Right atrium auricular region (tissue), 2 donors: Measurements from ENCODE around the gene DCUN1D2. TPM values are rescaled to one million over a fixed set of nuclear protein-coding genes. Genes with fewer than 3 reads are reported as not detected.
"Not testable (repeated sequence)": the region's sequence is repeated elsewhere in the genome, so short reads cannot be mapped to it uniquely, and the experiment has no call there.

Experiments
- DNase-seq: peaks from one replicate; pipeline ENCODE4 v3.0.0-alpha.2; 2019; ENCODE audit warnings: low spot score
- H3K27ac ChIP-seq, 2 donors: fragments of 200-600 bp; sonication (generic); 1 replicate in 1 of 2; 2 replicates in 1 of 2; pipeline ENCODE4 v1.5.1; 2016 to 2019
- H3K27me3 ChIP-seq, 2 donors: fragments of 200-600 bp; sonication (generic); one replicate each; pipeline versions ENCODE4 v1.5.1 to v1.6.0; 2017 to 2019
- H3K36me3 ChIP-seq: fragments of 200-600 bp; sonication (generic); one replicate; pipeline ENCODE4 v1.5.1; 2016
- H3K4me1 ChIP-seq, 2 donors: fragments of 200-600 bp; sonication (generic); one replicate each; pipeline versions ENCODE4 v1.5.1 to v1.6.0; 2017 to 2019
- H3K4me3 ChIP-seq, 2 donors: fragments of 200-600 bp; sonication (generic); 1 replicate in 1 of 2; 2 replicates in 1 of 2; pipeline ENCODE4 v1.5.1; 2017 to 2019; ENCODE audit warnings: mild to moderate bottlenecking in 1 of 2, moderate library complexity in 1 of 2
- H3K9me3 ChIP-seq, 2 donors: fragments of 200-600 bp; sonication (generic); one replicate each; pipeline ENCODE4 v1.5.1; 2019
- total RNA-seq, 2 donors: library from RNA; depleted of rRNA; stranded (reverse); fragments of >200 nt; gene quantifications; one replicate each; pipeline ENCODE4 v1.1.0, GENCODE V29; 2016
- TF ChIP-seq, protein P1 (sequence below), 2 donors: fragments of 200-600 bp; sonication (generic); IDR thresholded peaks; one replicate each; pipeline ENCODE4 v1.5.1; 2019; ENCODE audit warnings: antibody characterized with exemption in 2 of 2

DCUN1D2 gene
- total RNA-seq, 2 donors from 2014 or later, result 45.3 to 65.5 TPM

GRCh38 chr13:113526466-113527220 lies 36.1 kb upstream of the DCUN1D2 start:
- H3K36me3 ChIP-seq, result peaks cover 40% of the 10 kb centered on the region

GRCh38 chr13:113522438-113522837 lies 31.9 kb upstream of the DCUN1D2 start:
- not testable (repeated sequence) for H3K27ac ChIP-seq, H3K27me3 ChIP-seq, H3K4me1 ChIP-seq, H3K9me3 ChIP-seq, DNase-seq, H3K4me3 ChIP-seq
- peaks cover 40% of the 10 kb centered on the region for H3K36me3 ChIP-seq

More at GRCh38 chr13:113526466-113527220, 36.1 kb upstream of the DCUN1D2 start:
- DNase-seq, result no peak
- H3K27ac ChIP-seq, result no peak overlapping the region
- TF ChIP-seq, protein P1, sequence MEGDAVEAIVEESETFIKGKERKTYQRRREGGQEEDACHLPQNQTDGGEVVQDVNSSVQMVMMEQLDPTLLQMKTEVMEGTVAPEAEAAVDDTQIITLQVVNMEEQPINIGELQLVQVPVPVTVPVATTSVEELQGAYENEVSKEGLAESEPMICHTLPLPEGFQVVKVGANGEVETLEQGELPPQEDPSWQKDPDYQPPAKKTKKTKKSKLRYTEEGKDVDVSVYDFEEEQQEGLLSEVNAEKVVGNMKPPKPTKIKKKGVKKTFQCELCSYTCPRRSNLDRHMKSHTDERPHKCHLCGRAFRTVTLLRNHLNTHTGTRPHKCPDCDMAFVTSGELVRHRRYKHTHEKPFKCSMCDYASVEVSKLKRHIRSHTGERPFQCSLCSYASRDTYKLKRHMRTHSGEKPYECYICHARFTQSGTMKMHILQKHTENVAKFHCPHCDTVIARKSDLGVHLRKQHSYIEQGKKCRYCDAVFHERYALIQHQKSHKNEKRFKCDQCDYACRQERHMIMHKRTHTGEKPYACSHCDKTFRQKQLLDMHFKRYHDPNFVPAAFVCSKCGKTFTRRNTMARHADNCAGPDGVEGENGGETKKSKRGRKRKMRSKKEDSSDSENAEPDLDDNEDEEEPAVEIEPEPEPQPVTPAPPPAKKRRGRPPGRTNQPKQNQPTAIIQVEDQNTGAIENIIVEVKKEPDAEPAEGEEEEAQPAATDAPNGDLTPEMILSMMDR (IDR thresholded peaks at IDR 0.05), result no peak
- H3K27me3 ChIP-seq, result no peaks in the 10 kb centered on the region
- H3K4me1 ChIP-seq, result no peaks in the 10 kb centered on the region
- H3K9me3 ChIP-seq, result no peaks in the 10 kb centered on the region
- no peak overlapping the region for H3K4me3 ChIP-seq

- no peak overlapping the region for H3K27ac ChIP-seq
- no peaks in the 10 kb centered on the region for H3K4me1 ChIP-seq
- H3K27me3 ChIP-seq, result no peaks in the 10 kb centered on the region
- no peak for DNase-seq
- H3K36me3 ChIP-seq, result peaks cover 41% of the 10 kb centered on the region
- no peak overlapping the region for H3K4me3 ChIP-seq
- no peaks in the 10 kb centered on the region for H3K9me3 ChIP-seq
- TF ChIP-seq, protein P1 (IDR thresholded peaks at IDR 0.05), result no peak
These were observed 30.1 kb upstream of the DCUN1D2 start for GRCh38 chr13:113520571-113520970.

- no peaks in the 10 kb centered on the region for H3K4me1 ChIP-seq
- peaks cover 34% of the 10 kb centered on the region for H3K36me3 ChIP-seq
- DNase-seq, result no peak
- H3K27ac ChIP-seq, result no peak overlapping the region
- no peak overlapping the region for H3K4me3 ChIP-seq
- H3K27me3 ChIP-seq, result no peaks in the 10 kb centered on the region
- TF ChIP-seq, protein P1 (IDR thresholded peaks at IDR 0.05), result no peak
- no peaks in the 10 kb centered on the region for H3K9me3 ChIP-seq
These were observed 29.0 kb upstream of the DCUN1D2 start for GRCh38 chr13:113519556-113519955.

DNA sequence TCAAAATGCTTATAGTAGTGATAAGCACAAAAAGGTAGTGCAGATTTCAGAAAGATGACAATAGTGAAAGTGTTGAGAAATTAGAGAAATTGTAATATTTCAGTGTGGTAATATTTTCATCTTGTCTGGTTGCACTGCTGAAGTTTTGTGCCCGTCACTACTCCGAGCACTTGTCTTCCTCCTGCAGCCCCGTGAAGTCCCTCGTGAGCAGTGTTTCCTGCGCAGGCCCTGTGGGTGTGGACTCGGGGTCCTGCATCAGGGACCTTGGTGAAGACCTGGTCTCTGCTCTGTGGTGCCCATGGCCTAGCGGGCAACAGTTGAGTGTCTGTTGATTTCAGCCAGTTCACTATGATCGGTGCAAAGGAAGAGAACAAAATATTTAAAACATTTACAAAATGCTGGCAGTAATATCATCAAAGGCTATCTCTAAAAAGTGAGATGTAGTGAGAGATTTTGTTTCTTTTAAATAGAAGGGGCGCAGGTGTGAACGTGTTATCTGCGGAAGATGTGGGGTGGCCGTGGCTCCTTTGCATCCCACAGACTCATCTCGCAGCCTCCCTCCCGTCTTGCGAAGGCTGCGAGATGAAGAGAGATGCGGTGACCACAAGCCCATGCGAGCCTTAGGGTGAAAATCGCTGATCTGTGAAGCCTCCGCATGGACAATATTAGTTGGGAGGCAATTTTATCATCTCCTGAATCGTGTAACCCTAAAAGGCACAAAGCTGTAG lies 27.7 kb upstream of the DCUN1D2 start:
- Histone ChIP-seq H3K4me3 (no peak overlapping the region), H3K9me3 (no peaks in the 10 kb centered on the region), H3K36me3 (peaks cover 31% of the 10 kb centered on the region), H3K27me3 (no peaks in the 10 kb centered on the region), H3K4me1 (no peaks in the 10 kb centered on the region), H3K27ac (no peak overlapping the region)
- TF ChIP-seq, protein P1 (IDR thresholded peaks at IDR 0.05), result no peak
- DNase-seq, result no peak

- TF ChIP-seq, protein P1 (IDR thresholded peaks at IDR 0.05), result no peak
- peaks cover 28% of the 10 kb centered on the region for H3K36me3 ChIP-seq
These were observed 24.3 kb upstream of the DCUN1D2 start for GRCh38 chr13:113514847-113515246.

More at GRCh38 chr13:113514847-113515246, 24.3 kb upstream of the DCUN1D2 start:
- H3K9me3 ChIP-seq, result no peaks in the 10 kb centered on the region
- H3K27me3 ChIP-seq, result no peaks in the 10 kb centered on the region
- DNase-seq, result no peak
- no peaks in the 10 kb centered on the region for H3K4me1 ChIP-seq
- H3K4me3 ChIP-seq, result no peak overlapping the region
- no peak overlapping the region for H3K27ac ChIP-seq
